HCT116 (cell line): ENCODE data around the gene RAB26. TPM values are rescaled to one million over a fixed set of nuclear protein-coding genes. Genes with fewer than 3 reads are reported as not detected.

ENCODE experiments used
- ATAC-seq: fragments of 200-7000 bp; cut with Tn5 transposase; 2 replicates; pipeline ENCODE4 v1.9.1; 2020; ENCODE audit warnings: mild to moderate bottlenecking, moderate library complexity
- BruUV-seq: library from RNA; stranded (reverse); fragments of 400-500 nt; replicated peaks from 2 replicates; lab custom pipeline; 2021; lab: Mats Ljungman, UMichigan
- CTCF ChIA-PET: fragments of 300-600 bp; sonication (Branson Sonifier 250); formaldehyde crosslinking; loops from one replicate; lab custom pipeline; 2021; ENCODE audit warnings: antibody characterized with exemption; lab: Charles Lee
- POLR2A ChIA-PET: fragments of 300-600, 350-600 bp; sonication (Branson Sonifier 250); formaldehyde crosslinking; loops from one replicate; lab custom pipeline; 2021; ENCODE audit warnings: antibody characterized with exemption; lab: Charles Lee
- RAD21 ChIA-PET, 2 experiments: fragments of 300-600 bp; sonication (Branson Sonifier 250); formaldehyde crosslinking; loops; one replicate each; lab custom pipeline; 2023; ENCODE audit warnings: low total read pairs in 2 of 2; ENCODE audit not compliant: uncharacterized antibody in 2 of 2, unreplicated experiment in 2 of 2, low non-redundant PET in 1 of 2; lab: Charles Lee
- DNase-seq: peaks from one replicate; pipeline ENCODE4 v3.0.0-alpha.2; 2010; ENCODE audit warnings: low read depth, low spot score
- H2AFZ ChIP-seq: fragments of 200-600 bp; shearing (Covaris generic), sonication (generic); 2 replicates; pipeline ENCODE4 v1.6.1; 2017; ENCODE audit warnings: low read depth, mixed run types, mixed read lengths, antibody characterized with exemption, low read length; ENCODE audit not compliant: poor library complexity, severe bottlenecking
- H3K27ac ChIP-seq: 2 replicates; pipeline ENCODE4 v1.5.1; 2012; ENCODE audit warnings: low read depth, low read length
- H3K27me3 ChIP-seq: fragments of 200-600 bp; sonication (generic); 2 replicates; pipeline ENCODE4 v1.6.1; 2016; ENCODE audit warnings: mixed run types, low read length, mixed read lengths; ENCODE audit not compliant: insufficient read depth
- H3K36me3 ChIP-seq, 2 experiments: fragments of 200-500 bp in 1 of 2; fragments of 200-600 bp in 1 of 2; sonication (Bioruptor generic) in 1 of 2; sonication (generic) in 1 of 2; 2 replicates each; pipeline versions ENCODE4 v1.5.1 to v1.6.1; 2014 to 2016; ENCODE audit warnings: low read length in 2 of 2, inconsistent platforms in 1 of 2, mixed read lengths in 1 of 2, mixed run types in 1 of 2; ENCODE audit not compliant: insufficient read depth in 2 of 2, control insufficient read depth in 1 of 2
- H3K4me1 ChIP-seq, 2 experiments: fragments of 200-600 bp in 1 of 2; sonication (generic) in 1 of 2; 2 replicates each; pipeline versions ENCODE4 v1.5.1 to v1.6.1; 2012 to 2017; ENCODE audit warnings: low read length in 2 of 2, inconsistent platforms in 1 of 2, mild to moderate bottlenecking in 1 of 2, mixed read lengths in 1 of 2, mixed run types in 1 of 2, moderate library complexity in 1 of 2; ENCODE audit not compliant: insufficient read depth in 2 of 2, control insufficient read depth in 1 of 2
- H3K4me2 ChIP-seq: fragments of 200-600 bp; sonication (generic); 2 replicates; pipeline ENCODE4 v1.6.1; 2017; ENCODE audit warnings: mixed run types, low read length, mixed read lengths
- H3K4me3 ChIP-seq, 2 experiments: fragments of 200-600 bp in 1 of 2; sonication (generic) in 1 of 2; replicated peaks in 1 of 2; 2 replicates each; pipeline ENCODE4 v1.5.1; 2011 to 2016; ENCODE audit warnings: low read length in 2 of 2, control low read depth in 1 of 2, low read depth in 1 of 2, mild to moderate bottlenecking in 1 of 2, mixed read lengths in 1 of 2, mixed run types in 1 of 2
- H3K79me2 ChIP-seq: fragments of 200-600 bp; sonication (generic); 2 replicates; pipeline ENCODE4 v1.6.1; 2017; ENCODE audit warnings: mild to moderate bottlenecking, mixed run types, low read length, moderate library complexity, mixed read lengths; ENCODE audit not compliant: insufficient read depth
- H3K9ac ChIP-seq: fragments of 200-600 bp; sonication (generic); 2 replicates; pipeline ENCODE4 v1.6.1; 2016; ENCODE audit warnings: low read length, mixed read lengths
- H3K9me2 ChIP-seq: fragments of 200-600 bp; sonication (generic), shearing (Covaris generic); 2 replicates; pipeline ENCODE4 v1.6.1; 2017; ENCODE audit warnings: mixed run types, mild to moderate bottlenecking, moderate library complexity; ENCODE audit not compliant: insufficient read depth
- H3K9me3 ChIP-seq, 2 experiments: fragments of 200-500 bp in 1 of 2; fragments of 200-600 bp in 1 of 2; sonication (Bioruptor generic) in 1 of 2; sonication (generic) in 1 of 2; 2 replicates each; pipeline ENCODE4 v1.6.1; 2014 to 2017; ENCODE audit warnings: low read length in 2 of 2, mixed read lengths in 2 of 2, inconsistent platforms in 1 of 2, low read depth in 1 of 2, mild to moderate bottlenecking in 1 of 2, mixed run types in 1 of 2, moderate library complexity in 1 of 2; ENCODE audit not compliant: control insufficient read depth in 1 of 2, insufficient read depth in 1 of 2
- H4K20me1 ChIP-seq: fragments of 200-600 bp; sonication (generic), shearing (Covaris generic); 2 replicates; pipeline ENCODE4 v1.6.1; 2017; ENCODE audit warnings: mixed run types, mild to moderate bottlenecking, moderate library complexity; ENCODE audit not compliant: insufficient read depth
- ATF3 ChIP-seq: IDR thresholded peaks from 2 replicates; pipeline ENCODE4 v1.6.1; 2012
- CBX3 ChIP-seq: IDR thresholded peaks from 2 replicates; pipeline ENCODE4 v1.6.1; 2012; ENCODE audit warnings: low read depth
- CEBPB ChIP-seq: IDR thresholded peaks from 2 replicates; pipeline ENCODE4 v1.6.1; 2012; ENCODE audit warnings: low read depth
- CTCF ChIP-seq, 3 experiments: fragments of 200-600 bp in 1 of 3; sonication (generic) in 1 of 3; IDR thresholded peaks in 2 of 3; conservative IDR thresholded peaks in 1 of 3; 2 replicates each; pipeline ENCODE4 v1.5.1; 2012 to 2017; ENCODE audit warnings: low read depth in 2 of 3, low read length in 2 of 3, antibody characterized with exemption in 1 of 3, borderline replicate concordance in 1 of 3, control low read depth in 1 of 3, mild to moderate bottlenecking in 1 of 3, mixed read lengths in 1 of 3, mixed run types in 1 of 3, moderate library complexity in 1 of 3; ENCODE audit not compliant: insufficient read depth in 1 of 3
- EZH2 ChIP-seq: fragments of 200-600 bp; sonication (generic); IDR thresholded peaks from 2 replicates; pipeline ENCODE4 v1.6.1; 2017; ENCODE audit warnings: antibody characterized with exemption, mixed run types
- JUND ChIP-seq: IDR thresholded peaks from 2 replicates; pipeline ENCODE4 v1.6.1; 2012
- POLR2A ChIP-seq: IDR thresholded peaks from 2 replicates; pipeline ENCODE4 v1.7.0; 2011; ENCODE audit warnings: borderline replicate concordance; ENCODE audit not compliant: insufficient read depth, insufficient read length; ENCODE audit errors: extremely low read depth
- RAD21 ChIP-seq: IDR thresholded peaks from 2 replicates; pipeline ENCODE4 v1.6.1; 2012; ENCODE audit warnings: low read depth, mild to moderate bottlenecking
- SIN3A ChIP-seq: IDR thresholded peaks from 2 replicates; pipeline ENCODE4 v1.6.1; 2012; ENCODE audit warnings: low read depth
- SP1 ChIP-seq: IDR thresholded peaks from 2 replicates; pipeline ENCODE4 v1.6.1; 2012; ENCODE audit warnings: low read depth
- SRF ChIP-seq: IDR thresholded peaks from 2 replicates; pipeline ENCODE4 v1.6.1; 2012; ENCODE audit warnings: low read depth
- ZBTB33 ChIP-seq: IDR thresholded peaks from 2 replicates; pipeline ENCODE4 v1.6.1; 2011; ENCODE audit warnings: mild to moderate bottlenecking, low read length, moderate library complexity; ENCODE audit not compliant: insufficient replicate concordance; ENCODE audit errors: extremely low read depth
- intact Hi-C: fragments of 100-400 bp; cut with micrococcal nuclease; formaldehyde crosslinking; loops from 2 replicates; pipeline ENCODE4 v1.10.0; 2022
- total RNA-seq: library from RNA; stranded (reverse); gene quantifications from one replicate; pipeline ENCODE4 v1.2.1, GENCODE V29; 2021; ENCODE audit not compliant: unreplicated experiment

The RAB26 gene
- total RNA-seq, 1 experiment from 2014 or later, result 44.9 TPM

- no peaks in the 10 kb centered on the region for H3K9me2 ChIP-seq
- no peaks in the 10 kb centered on the region for H3K9me3 ChIP-seq
- RAD21 ChIA-PET, result no interaction called here
- ATAC-seq, result no peak
- POLR2A ChIA-PET, result interaction anchor here (1.7 kb wide), 1 partner anchor 15 kb away, joined by 5 read pairs; the partner anchor contains the start of gene TRAF7
- H3K27ac ChIP-seq, result no peak overlapping the region
- no peak overlapping the region for H3K9ac ChIP-seq
- intact Hi-C loops, result no loop called here
- H3K27me3 ChIP-seq, result no peaks in the 10 kb centered on the region
- CTCF ChIA-PET, result no interaction called here
- no peak for TF ChIP-seq CBX3
- TF ChIP-seq RAD21, result no peak
- no peak for TF ChIP-seq JUND
- no peak for TF ChIP-seq ZBTB33
- H3K79me2 ChIP-seq, result peaks cover 24% of the 10 kb centered on the region
- H3K4me3 ChIP-seq, result no peak overlapping the region
- no peak for DNase-seq
- no peak overlapping the region for H2AFZ ChIP-seq
- H3K36me3 ChIP-seq, result peaks cover 16 to 56% of the 10 kb centered on the region in 2 experiments; a peak in 3 of 4 replicates
- H3K4me1 ChIP-seq, result no peaks in the 10 kb centered on the region
- no peak overlapping the region for H3K4me2 ChIP-seq
- no peaks in the 10 kb centered on the region for H4K20me1 ChIP-seq
- BruUV-seq, result no TSS peak
These were observed 22.4 kb downstream of the RAB26 start for GRCh38 chr16:2170587-2171435.

GRCh38 chr16:2171601-2172178, 23.3 kb downstream of the RAB26 start:
- Histone ChIP-seq H3K27me3 (no peaks in the 10 kb centered on the region), H3K27ac (no peak overlapping the region), H3K4me2 (no peak overlapping the region), H3K9me2 (no peaks in the 10 kb centered on the region), H3K9ac (no peak overlapping the region), H2AFZ (no peak overlapping the region), H3K4me1 (no peaks in the 10 kb centered on the region), H3K4me3 (no peak overlapping the region), H3K79me2 (peaks cover 15% of the 10 kb centered on the region), H3K36me3 (peaks cover 12 to 51% of the 10 kb centered on the region in 2 experiments; a peak in 3 of 4 replicates), H3K9me3 (no peaks in the 10 kb centered on the region), H4K20me1 (no peaks in the 10 kb centered on the region)
- ATAC-seq, result no peak
- no TSS peak for BruUV-seq
- ChIA-PET POLR2A (interaction anchor here (1.4 kb wide), 1 partner anchor 16 kb away, joined by 10 read pairs; the partner anchor contains the start of gene TRAF7), RAD21 (no interaction called here), CTCF (no interaction called here)
- intact Hi-C loops, result no loop called here
- DNase-seq, result no peak
- TF ChIP-seq SIN3A, result no peak
- no peak for TF ChIP-seq CBX3
- TF ChIP-seq ZBTB33, result no peak
- TF ChIP-seq POLR2A, result no peak
- no peak for TF ChIP-seq CEBPB
- TF ChIP-seq SRF, result no peak
- TF ChIP-seq ATF3, result no peak
- TF ChIP-seq EZH2, result no peak
- TF ChIP-seq SP1, result no peak
- no peak for TF ChIP-seq CTCF (IDR thresholded peaks at IDR 0.05 in 2 of 3, conservative IDR thresholded peaks at IDR 0.05 in 1 of 3; ENCODE audit: borderline replicate concordance in 1 of 3, insufficient read depth in 1 of 3, low read depth in 2 of 3, low read length in 2 of 3)
